Measurements from ENCODE around the gene FAP.
A peak's percentile ranks its signal among the peaks of the same experiment; 100 is the strongest.

FAP gene

DNA sequence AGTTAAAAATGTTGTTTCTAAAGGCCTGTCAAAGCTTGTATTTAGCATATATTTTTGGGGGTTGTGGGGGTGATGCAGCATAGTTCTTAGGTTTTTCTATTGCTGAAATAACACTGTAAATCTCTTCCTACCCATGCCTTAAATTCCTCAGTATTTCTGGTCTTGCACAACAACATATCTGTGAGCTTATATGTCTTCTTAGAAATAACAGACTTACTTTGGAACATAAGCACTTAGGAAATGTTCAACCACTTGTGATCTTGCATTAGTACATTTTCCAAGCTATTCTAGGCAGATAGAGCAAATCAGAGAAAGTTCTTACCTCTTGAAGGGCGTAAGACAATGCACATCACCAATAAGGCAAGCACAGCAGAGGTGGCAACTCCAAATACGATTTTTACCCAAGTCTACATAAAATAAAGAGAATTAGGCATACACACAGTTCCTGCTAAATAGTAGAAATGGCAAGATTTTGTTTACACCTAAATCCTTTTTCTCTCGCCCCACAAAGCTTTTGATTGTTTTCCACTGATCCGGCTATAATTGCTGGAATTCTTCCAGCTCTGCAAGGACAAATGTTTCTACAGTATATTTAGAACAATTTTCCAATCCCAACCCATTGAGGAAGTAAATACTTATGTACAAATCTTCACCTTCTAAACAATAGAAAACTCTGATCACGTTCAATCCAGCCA lies 512 bp downstream of the FAP start:
- intact Hi-C loops (cut with DNase I) = no loop called here
- no peak for DNase-seq

DNA sequence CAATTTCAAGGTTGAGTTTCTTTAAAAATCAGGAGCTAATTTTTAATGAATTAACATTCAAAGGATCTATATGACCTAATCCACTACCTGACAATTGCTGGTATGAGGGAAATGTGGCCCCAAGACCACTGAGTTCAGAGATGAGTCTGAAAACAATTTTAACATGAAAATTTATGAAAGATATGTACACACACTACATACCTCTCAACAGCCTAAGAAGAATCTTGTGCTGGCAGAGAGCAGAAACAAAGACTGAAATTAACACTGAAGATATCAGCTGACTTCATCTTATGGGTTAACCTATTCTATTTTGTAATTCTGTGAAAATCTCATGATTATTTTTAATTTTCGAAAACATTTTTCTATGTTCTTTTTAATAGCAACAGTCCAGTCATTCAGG lies 1.7 kb downstream of the FAP start:
- intact Hi-C loops (cut with DNase I) = no loop called here
- no peak for DNase-seq

DNA sequence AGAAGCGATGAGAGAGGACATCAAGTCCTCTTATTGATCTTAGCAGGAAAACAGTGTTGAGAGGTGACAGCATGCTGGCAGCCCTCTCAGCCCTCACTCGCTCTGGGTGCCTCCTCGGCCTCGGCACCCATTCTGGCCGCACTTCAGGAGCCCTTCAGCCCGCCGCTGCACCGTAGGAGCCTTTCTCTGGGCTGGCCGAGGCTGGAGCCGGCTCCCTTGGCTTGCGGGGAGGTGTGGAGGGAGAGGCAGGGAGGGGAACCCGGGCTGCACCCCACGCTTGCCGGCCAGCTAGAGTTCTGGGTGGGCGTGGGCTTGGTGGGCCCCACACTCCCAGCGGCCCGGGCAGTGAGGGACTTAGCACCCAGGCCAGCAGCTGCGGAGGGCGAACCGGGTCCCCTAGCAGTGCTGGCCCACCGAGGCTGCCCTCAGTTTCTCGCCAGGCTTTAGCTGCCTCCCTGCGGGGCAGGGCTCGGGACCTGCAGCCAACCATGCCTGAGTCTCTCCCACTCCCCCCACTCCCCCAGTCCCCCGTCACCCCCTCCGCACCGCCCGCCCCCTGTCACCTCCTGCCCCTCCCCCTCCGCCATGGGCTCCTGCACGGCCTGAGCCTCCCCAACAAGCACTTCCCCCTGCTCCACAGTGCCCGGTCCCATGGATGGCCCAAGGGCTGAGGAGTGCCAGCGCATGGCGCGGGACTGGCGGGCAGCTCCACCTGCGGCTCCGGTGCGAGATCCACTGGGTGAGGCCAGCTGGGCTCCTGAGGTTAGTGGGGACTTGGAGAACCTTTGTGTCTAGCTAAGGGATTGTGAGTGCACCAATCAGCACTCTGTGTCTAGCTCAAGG lies 8.4 kb downstream of the FAP start:
- intact Hi-C loops (cut with DNase I) = no loop called here
- peak in 3 of 10 donors; percentile 66 to 81 (median 80) for DNase-seq

DNA sequence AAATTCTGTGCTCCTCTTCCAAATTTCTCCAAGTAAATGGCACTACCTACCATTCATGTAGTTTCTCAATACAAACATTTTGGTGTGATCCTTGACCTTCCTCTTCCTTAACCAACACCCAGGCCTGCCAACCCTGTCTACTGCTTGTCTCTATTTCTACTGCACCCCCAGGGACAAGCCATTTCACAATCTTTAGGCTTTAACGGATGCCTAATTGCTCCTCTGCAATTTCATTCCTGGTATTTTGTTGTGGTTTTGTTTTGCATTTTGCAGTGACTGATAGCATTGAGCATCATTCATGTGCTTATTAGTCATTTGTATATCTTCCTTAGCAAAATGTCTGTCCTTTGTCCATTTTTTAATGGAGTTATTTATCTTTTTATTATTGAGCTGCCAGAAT lies 10.0 kb downstream of the FAP start:
- intact Hi-C loops (cut with DNase I) = no loop called here
- no peak for DNase-seq

DNA sequence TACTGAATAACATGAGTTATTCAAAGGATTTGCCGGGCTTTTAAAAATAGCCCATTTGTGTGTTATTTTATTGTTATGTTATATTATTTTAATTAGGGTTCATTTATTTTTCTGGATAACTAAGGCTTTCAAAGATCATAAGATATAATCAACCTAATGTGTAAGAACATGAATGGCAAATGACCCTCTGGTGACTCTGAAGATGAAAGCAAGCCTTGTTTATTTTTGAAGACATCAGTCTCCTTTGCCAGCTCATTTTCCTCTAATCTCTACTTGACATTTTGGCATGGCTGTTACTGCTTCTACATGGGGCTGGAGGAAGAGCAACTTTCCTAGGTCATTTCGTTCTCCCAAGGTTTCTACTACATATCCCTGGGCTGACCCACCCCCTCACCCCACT lies 10.6 kb downstream of the FAP start:
- DNase-seq = no peak
- intact Hi-C loops (cut with DNase I) = no loop called here

DNA sequence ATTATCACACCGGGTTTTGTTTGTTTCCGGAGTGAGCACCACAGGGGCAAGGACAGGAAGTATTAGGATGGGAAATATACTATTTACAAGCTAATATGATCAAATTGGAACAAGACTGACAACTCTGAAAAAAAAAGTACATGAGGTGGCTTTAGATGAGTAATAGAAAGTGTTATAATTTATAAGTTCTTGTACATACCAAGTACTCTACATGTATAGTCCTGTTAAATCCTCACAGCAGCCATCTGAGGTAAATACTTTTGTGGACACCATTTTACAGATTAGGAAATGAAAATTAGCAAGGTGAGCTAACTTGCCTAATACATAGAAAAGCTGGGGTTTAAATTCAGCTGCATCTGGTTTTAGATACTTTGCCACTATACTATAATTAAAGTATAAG lies 11.2 kb downstream of the FAP start:
- intact Hi-C loops (cut with DNase I) = no loop called here
- DNase-seq = no peak

DNA sequence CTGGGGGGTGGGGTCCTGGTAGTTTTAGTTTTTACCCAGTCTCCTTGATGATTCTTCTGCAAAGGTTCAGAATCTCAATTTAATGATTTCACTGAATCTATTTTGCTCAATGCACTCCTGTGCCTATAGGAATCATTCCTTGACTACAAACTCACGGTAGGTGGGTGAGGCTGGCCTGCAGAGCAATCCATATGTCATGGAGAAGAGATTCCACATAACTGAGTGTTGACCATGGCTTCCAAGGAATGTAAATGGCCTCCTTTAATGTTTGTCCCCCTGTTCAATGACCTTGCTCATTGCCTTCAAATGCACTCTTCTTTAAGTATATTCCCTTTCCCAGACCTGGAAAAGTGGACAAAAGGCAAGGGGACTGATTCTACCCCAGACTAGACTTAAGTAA lies 12.5 kb downstream of the FAP start:
- DNase-seq = no peak
- intact Hi-C loops (cut with DNase I) = no loop called here

DNA sequence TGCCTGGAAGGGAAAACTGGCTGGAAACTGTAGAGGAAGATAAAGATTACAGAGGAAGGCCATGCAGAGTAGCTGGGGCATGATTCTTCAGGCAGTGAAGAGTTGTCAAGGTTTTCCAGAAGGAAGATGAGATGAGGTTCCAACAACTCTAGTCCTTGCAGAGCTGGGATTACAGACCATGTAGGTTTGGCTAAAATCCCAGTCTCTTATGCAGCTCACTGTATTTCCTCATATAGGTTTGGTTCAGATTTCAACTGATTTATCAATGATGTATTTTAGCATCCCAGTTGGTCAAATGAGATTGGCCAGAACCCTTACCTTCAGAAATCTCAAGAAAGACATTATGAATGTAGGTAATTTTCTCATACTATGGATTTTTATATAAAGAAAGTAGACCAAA lies 16.4 kb downstream of the FAP start:
- DNase-seq = no peak
- intact Hi-C loops (cut with DNase I) = no loop called here

DNA sequence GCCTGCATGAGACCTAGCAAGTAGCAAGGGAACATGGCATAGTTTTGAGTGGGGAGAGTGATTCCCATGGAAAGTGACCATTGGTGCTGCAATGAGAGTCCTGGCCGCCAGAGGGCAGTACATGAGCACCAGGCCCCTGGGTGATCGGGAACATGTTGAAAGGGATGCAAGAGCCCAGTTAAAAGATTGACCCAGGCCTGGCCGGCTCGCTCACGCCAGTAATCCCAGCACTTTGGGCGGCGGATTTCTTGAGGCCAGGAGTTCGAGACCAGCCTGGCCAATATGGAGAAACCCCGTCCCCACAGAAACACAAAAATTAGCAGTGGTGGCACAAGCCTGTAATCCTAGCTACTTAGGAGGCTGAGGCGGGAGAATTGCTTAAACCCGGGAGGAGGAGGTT lies 22.2 kb downstream of the FAP start:
- intact Hi-C loops (cut with DNase I) = loop anchor here (1.0 kb wide), 1 partner anchor 77 kb away; no protein-coding TSS in a partner anchor
- DNase-seq = peak in 9 of 10 donors; percentile 31 to 93 (median 73)

DNA sequence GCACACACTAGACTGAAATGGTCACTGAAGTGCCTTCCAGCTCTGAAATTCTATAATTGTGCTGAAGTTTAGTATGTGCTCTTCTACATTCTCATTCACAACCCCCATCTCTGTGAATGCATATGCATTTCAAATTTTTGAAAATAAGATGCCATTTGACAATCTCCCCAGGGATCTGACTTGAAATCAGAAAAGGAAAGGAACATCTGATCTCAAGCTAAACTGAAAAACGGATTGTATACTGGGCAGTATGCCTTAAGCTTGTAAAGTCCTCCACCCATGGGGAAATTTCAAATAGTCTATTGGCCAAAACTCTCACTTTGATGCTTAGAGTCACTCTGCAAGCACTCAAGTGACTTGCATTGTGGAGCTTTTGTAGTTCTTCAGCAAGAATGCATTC lies 22.9 kb downstream of the FAP start:
- intact Hi-C loops (cut with DNase I) = no loop called here
- DNase-seq = no peak

DNA sequence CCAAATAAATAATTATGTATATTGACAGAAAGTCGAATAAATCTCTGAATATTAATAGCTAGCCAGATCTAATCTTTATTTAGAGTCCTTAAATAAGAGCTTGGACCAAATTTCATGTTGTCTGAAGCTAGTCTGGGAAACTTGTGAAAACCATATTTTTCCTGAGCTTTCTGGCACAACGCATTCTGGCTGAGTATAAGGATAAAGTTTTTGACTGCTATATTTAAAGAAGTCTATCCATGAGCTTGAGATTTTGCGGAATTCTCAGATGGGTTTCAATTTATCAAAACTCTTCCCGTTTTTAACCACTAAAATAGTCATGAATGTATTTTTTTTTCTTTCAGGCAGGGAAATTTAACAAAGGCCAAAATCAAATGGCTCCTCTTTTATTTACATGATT lies 23.8 kb downstream of the FAP start:
- intact Hi-C loops (cut with DNase I) = no loop called here

DNA sequence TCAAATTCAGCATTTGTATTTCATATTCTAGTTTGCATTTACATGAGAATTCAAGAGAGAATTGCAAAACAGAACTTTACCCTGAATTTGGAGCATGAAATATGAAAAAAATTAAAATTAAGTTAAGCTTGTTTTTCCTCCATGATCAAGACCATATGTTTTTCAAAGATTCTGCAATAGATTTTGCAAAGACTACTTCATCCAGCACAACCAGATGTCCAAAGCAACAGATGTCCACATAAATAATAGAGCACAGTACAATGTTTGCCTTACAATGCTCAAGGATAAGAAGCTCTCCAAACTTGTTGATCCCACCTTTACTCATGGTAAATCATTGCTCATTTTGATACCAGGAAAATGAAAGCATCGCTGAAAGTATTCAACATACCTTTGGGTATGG lies 25.6 kb downstream of the FAP start:
- no peak for DNase-seq
- intact Hi-C loops (cut with DNase I) = no loop called here

More for the DNA sequence above, 23.8 kb downstream of the FAP start:
- no peak for DNase-seq

DNA sequence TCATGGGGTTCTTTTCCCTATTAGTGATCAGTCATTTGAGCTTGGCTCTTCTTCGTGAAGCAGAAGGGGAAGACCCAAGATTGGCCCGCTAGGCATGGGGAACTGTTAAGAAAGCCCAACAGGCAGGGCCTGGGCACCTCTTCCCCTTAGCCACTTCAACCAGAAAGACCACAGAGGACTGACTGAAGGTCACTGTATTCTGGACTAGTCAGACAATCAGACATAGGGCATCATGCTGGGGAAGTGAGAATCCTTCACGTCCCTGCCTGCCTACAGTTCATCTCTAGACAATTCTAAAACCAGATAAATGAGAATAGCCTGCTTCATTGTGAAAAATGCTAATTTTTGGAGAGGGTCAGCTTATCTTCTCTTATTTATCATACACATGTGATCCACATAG lies 28.1 kb downstream of the FAP start:
- DNase-seq = no peak
- intact Hi-C loops (cut with DNase I) = no loop called here

DNA sequence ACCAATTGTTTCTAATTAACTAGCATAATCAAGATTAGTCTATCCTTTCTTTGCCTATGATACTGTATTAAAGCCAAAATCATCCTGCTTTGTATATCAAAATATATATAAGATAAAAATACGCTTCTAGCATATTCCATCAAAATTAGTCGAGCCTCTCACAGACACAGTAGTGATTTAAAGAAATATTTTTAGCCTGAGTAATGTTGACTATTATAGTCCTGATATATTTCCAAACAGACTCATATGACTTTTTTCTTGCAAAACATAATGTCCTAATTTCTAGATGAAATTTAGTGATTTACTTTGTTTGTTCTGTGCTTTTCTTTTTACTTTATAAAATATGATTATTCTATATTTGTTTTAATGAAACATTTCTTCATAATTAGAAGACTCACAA lies 30.9 kb downstream of the FAP start:
- intact Hi-C loops (cut with DNase I) = no loop called here
- no peak for DNase-seq

DNA sequence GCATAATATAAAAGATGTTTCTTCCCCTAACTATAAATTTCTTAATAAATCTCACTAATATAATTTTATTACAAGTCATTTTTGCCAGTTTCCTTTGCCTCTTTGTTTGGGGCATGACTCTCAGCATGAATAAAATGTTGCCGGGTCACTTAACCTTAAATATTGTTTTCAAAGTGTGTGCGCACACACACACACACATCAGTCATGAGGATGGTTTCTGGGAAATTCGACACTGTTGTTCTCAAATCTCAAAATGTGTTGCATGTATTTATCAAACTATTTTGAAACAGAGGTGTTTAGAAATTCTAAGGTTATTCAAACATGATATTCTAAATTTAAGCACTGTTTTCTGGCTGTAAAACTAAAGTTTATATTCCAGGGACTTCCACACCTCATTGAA lies 31.5 kb downstream of the FAP start:
- intact Hi-C loops (cut with DNase I) = no loop called here
- no peak for DNase-seq

DNA sequence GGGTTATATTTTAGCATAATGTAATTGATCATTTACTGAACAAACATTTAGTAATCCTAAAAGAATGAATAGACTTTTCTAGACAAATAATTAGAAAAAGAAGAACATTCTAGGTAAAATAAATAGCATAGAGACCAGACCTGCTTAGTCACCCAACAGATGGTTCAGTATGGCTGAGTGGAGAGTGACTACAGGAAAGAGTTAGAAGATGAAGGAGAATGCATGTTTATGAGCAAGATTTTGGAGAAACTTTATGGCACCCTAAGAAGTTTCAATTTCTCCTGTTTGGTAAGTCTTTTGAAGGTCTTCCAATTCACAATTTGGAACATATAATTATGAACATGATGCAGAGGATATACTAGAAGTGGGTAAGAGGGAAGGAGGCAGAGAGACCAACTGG lies 32.9 kb downstream of the FAP start:
- intact Hi-C loops (cut with DNase I) = no loop called here
- no peak for DNase-seq

DNA sequence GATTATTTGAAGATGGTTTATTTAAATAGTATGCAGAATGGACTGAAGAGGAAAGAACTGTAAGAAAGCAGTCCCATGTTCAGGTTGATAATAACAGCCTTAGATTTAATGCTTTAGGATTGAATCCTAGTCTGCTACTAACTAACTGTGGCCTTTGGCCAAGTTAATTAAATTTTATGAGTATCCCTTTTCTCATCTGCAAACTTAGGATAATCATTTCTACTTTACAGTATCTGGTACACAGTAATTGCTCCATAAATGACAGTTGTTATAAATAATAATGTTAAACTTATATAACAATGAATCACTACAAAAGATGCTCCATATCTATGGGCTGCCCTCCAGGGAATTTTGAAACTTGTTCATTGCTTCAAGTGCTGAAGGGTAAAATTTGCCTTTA lies 41.0 kb downstream of the FAP start:
- DNase-seq = no peak
- intact Hi-C loops (cut with DNase I) = no loop called here

DNA sequence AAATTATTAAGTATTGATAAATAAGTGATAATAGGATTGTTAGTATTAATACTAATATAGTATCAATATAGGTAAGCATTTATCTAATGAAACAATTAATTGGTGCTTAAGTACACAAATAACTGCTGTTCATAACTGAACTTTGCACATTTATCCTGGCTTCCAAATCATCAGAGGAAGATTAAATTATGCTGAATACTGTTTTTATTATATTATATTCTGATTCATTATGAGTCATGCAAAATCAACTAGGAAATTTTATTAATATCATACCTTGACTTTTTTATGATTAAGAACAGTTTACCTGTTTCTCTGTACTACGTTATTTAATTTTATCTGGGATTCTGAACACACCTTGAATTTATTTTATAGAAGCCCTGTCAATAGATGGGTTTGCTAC lies 42.6 kb downstream of the FAP start:
- no peak for DNase-seq
- intact Hi-C loops (cut with DNase I) = no loop called here

DNA sequence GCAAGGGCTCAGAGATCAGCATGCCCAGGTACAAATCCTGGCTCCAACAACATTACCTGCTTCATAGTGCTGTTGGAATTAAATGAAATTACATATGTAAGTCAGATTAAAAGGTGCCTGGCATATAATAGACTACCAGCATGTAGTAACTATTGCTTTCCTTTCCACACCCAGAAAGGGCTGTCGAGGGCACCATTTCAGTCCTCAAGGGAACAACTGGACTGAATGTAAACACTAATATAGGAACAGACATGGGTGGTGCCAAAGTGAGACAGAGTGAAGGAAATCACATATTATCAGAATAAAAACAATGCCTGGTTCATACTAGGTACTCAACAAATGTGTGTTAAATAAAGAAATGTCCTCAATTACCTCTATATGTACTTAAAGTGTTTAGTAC lies 43.3 kb downstream of the FAP start:
- no peak for DNase-seq
- intact Hi-C loops (cut with DNase I) = no loop called here

DNA sequence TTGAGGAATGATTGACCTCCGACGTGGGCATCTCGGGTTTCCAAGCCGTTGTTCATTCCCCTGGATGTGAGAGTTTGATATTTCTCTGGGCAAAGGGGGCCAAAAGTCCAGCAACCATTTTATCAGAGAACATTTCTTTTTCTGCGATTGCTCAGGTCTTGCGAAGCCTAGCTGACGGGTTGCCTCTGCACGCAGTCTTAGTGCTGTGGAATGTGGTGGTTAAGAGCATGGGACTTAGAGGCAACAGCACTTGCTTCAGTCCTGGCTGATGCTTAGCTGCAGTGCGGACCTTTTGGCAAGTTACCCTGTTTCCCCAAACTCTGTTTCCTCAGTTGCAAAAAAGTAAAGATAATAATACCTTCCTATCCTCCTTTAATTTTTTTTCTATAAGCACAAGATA lies 45.0 kb downstream of the FAP start:
- DNase-seq = no peak
- intact Hi-C loops (cut with DNase I) = no loop called here

DNA sequence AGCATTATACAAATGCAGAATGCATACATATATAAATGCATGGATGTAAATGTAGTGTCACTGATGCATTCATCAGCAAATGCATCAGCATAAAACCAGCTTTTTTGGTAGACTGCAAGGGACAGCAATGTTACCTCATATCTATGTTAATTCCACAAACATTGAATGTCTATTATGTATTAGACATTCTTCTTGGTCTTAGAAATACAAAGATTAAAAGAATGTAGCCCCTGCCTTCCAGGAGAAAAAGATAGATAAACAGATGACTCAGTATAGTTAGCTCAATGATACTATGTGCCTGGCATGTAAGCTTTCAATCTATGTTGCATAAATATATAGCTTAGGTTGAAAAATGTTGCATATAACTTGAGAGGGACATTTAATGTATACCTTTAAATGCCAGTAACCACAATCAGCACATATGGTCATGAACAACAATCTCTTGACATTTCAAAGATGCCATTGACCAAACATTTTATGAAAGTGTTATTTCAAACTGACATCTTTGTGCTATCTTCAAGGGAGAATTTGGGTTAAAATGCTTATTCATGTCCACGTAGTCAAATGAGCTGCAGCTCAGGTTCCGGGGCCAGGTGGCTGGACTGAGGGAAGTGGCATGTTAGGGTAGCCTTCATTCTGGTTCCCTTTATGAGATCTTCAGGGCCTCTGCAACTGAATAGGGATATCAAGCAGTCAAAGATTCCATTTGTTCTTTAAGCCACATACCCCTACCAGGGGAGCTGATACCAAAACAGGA lies 46.0 kb downstream of the FAP start:
- no peak for DNase-seq
- intact Hi-C loops (cut with DNase I) = no loop called here

DNA sequence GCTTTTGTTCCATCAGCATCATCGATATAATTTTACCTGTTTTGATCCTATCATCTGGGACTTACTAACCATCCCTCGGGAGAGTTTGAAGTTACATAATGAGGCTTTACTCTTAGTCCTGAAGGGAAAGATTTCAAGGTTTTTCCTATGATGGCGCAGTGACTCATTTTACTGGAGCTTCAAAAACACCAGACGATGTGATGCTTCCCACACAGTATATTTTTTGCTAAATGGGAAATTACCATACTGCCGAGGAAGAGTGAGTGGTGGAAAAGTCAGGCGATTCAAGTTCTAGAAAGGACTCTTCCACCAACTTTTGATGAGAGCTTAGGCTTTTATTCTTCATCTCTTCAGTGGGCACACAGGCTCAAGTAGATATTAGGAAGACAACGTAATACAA lies 46.6 kb downstream of the FAP start:
- intact Hi-C loops (cut with DNase I) = no loop called here
- DNase-seq = no peak
